H9 (cell line): ENCODE measurements around the gene SEC61A1. TPM values are rescaled to one million over a fixed set of nuclear protein-coding genes. Genes with fewer than 3 reads are reported as not detected.

Source experiments
- DNase-seq: peaks from one replicate; pipeline ENCODE4 v3.0.0-alpha.2; 2017
- H2AFZ ChIP-seq: one replicate; pipeline ENCODE4 v1.6.1; 2013; ENCODE audit warnings: mild to moderate bottlenecking, low read length, control low read depth, moderate library complexity
- H2AK5ac ChIP-seq: 2 replicates; pipeline ENCODE4 v1.6.1; 2013; ENCODE audit warnings: low read length, control low read depth, mixed read lengths; ENCODE audit not compliant: insufficient read length
- H2BK120ac ChIP-seq: one replicate; pipeline ENCODE4 v1.6.1; 2013; ENCODE audit warnings: low read depth, mild to moderate bottlenecking, low read length, control low read depth, inconsistent platforms; ENCODE audit not compliant: poor library complexity, severe bottlenecking
- H2BK12ac ChIP-seq: 2 replicates; pipeline ENCODE4 v1.6.1; 2013; ENCODE audit warnings: low read length, control low read depth, mixed read lengths, low read depth; ENCODE audit not compliant: insufficient read length
- H2BK15ac ChIP-seq: 2 replicates; pipeline ENCODE4 v1.6.1; 2013; ENCODE audit warnings: low read depth, low read length, control low read depth
- H2BK20ac ChIP-seq: one replicate; pipeline ENCODE4 v1.6.1; 2013; ENCODE audit warnings: low read depth, mild to moderate bottlenecking, low read length, control low read depth, inconsistent platforms; ENCODE audit not compliant: poor library complexity, severe bottlenecking
- H2BK5ac ChIP-seq: 2 replicates; pipeline ENCODE4 v1.6.1; 2013; ENCODE audit warnings: low read length, control low read depth, mixed read lengths; ENCODE audit not compliant: insufficient read length
- H3K14ac ChIP-seq: 2 replicates; pipeline ENCODE4 v1.6.1; 2013; ENCODE audit warnings: low read length, control low read depth; ENCODE audit not compliant: insufficient read depth
- H3K18ac ChIP-seq: 2 replicates; pipeline ENCODE4 v1.6.1; 2013; ENCODE audit warnings: low read depth, mild to moderate bottlenecking, mixed read lengths, low read length, control low read depth; ENCODE audit not compliant: insufficient read length
- H3K23ac ChIP-seq: 2 replicates; pipeline ENCODE4 v1.6.1; 2013; ENCODE audit warnings: low read length, control low read depth, mixed read lengths, low read depth; ENCODE audit not compliant: insufficient read length
- H3K23me2 ChIP-seq: 2 replicates; pipeline ENCODE4 v1.6.1; 2013; ENCODE audit warnings: low read depth, mild to moderate bottlenecking, mixed read lengths, low read length, control low read depth; ENCODE audit not compliant: insufficient read length, poor library complexity, severe bottlenecking
- H3K27ac ChIP-seq: 2 replicates; pipeline ENCODE4 v1.5.1; 2013; ENCODE audit warnings: low read length, control low read depth, mixed read lengths, low read depth; ENCODE audit not compliant: insufficient read length
- H3K27me3 ChIP-seq: 2 replicates; pipeline ENCODE4 v1.6.1; 2013; ENCODE audit warnings: low read length, control low read depth, inconsistent platforms; ENCODE audit not compliant: insufficient read depth
- H3K4ac ChIP-seq: 2 replicates; pipeline ENCODE4 v1.6.1; 2013; ENCODE audit warnings: low read depth, mild to moderate bottlenecking, control low read depth, inconsistent platforms, low read length, moderate library complexity
- H3K4me1 ChIP-seq: 2 replicates; pipeline ENCODE4 v1.6.1; 2013; ENCODE audit warnings: low read length, control low read depth, inconsistent platforms; ENCODE audit not compliant: insufficient read depth
- H3K4me2 ChIP-seq: 2 replicates; pipeline ENCODE4 v1.6.1; 2013; ENCODE audit warnings: low read length, control low read depth, mixed read lengths; ENCODE audit not compliant: insufficient read length, insufficient read depth
- H3K56ac ChIP-seq: 2 replicates; pipeline ENCODE4 v1.6.1; 2013; ENCODE audit warnings: low read depth, mild to moderate bottlenecking, mixed read lengths, low read length, control low read depth; ENCODE audit not compliant: insufficient read length
- H3K79me1 ChIP-seq: 2 replicates; pipeline ENCODE4 v1.6.1; 2013; ENCODE audit warnings: low read depth, mild to moderate bottlenecking, moderate library complexity, low read length, control low read depth, inconsistent platforms; ENCODE audit not compliant: insufficient read depth, poor library complexity, severe bottlenecking
- H3K79me2 ChIP-seq: 2 replicates; pipeline ENCODE4 v1.6.1; 2013; ENCODE audit warnings: low read length, control low read depth, inconsistent platforms; ENCODE audit not compliant: insufficient read depth
- H3K9ac ChIP-seq: 2 replicates; pipeline ENCODE4 v1.6.1; 2013; ENCODE audit warnings: low read length, control low read depth, mixed read lengths; ENCODE audit not compliant: insufficient read length; ENCODE audit errors: extremely low read depth
- H3K9me3 ChIP-seq: one replicate; pipeline ENCODE4 v1.6.1; 2013; ENCODE audit warnings: low read depth, low read length, inconsistent platforms; ENCODE audit not compliant: control insufficient read depth
- H3T11ph ChIP-seq: one replicate; pipeline ENCODE4 v1.6.1; 2013; ENCODE audit warnings: mild to moderate bottlenecking, low read length, control low read depth, inconsistent platforms
- H4K20me1 ChIP-seq: one replicate; pipeline ENCODE4 v1.6.1; 2013; ENCODE audit not compliant: control insufficient read depth, insufficient read length, insufficient read depth
- H4K5ac ChIP-seq: 2 replicates; pipeline ENCODE4 v1.6.1; 2013; ENCODE audit warnings: low read depth, mild to moderate bottlenecking, mixed read lengths, low read length, control low read depth; ENCODE audit not compliant: insufficient read length
- H4K8ac ChIP-seq: replicated peaks from 2 replicates; pipeline ENCODE4 v1.6.1; 2013; ENCODE audit warnings: low read length, control low read depth, mixed read lengths, low read depth; ENCODE audit not compliant: insufficient read length
- H4K91ac ChIP-seq: 2 replicates; pipeline ENCODE4 v1.6.1; 2013; ENCODE audit warnings: low read depth, mild to moderate bottlenecking, moderate library complexity, mixed read lengths, low read length, control low read depth; ENCODE audit not compliant: insufficient read length
- H3K27ac Mint-ChIP-seq, 3 experiments: 2 replicates in 2 of 3; 3 replicates in 1 of 3; pipeline ENCODE4 v1.8.0; 2020 to 2021; ENCODE audit warnings: mixed read lengths in 3 of 3, mild to moderate bottlenecking in 1 of 3, moderate library complexity in 1 of 3
- H3K27me3 Mint-ChIP-seq: 2 replicates; pipeline ENCODE4 v1.8.0; 2021; ENCODE audit warnings: low read depth, mild to moderate bottlenecking, moderate library complexity, mixed read lengths
- H3K36me3 Mint-ChIP-seq, 3 experiments: 2 replicates in 2 of 3; 3 replicates in 1 of 3; pipeline ENCODE4 v1.8.0; 2020 to 2021; ENCODE audit warnings: low read depth in 3 of 3, mixed read lengths in 3 of 3; ENCODE audit not compliant: insufficient read depth in 1 of 3
- H3K4me1 Mint-ChIP-seq, 2 experiments: 2 replicates each; pipeline ENCODE4 v1.8.0; 2020; ENCODE audit warnings: mixed read lengths in 2 of 2
- H3K4me3 Mint-ChIP-seq, 2 experiments: 2 replicates in 1 of 2; 3 replicates in 1 of 2; pipeline ENCODE4 v1.8.0; 2020 to 2021; ENCODE audit warnings: mild to moderate bottlenecking in 2 of 2, mixed read lengths in 2 of 2, moderate library complexity in 1 of 2
- H3K9me3 Mint-ChIP-seq, 2 experiments: 2 replicates in 1 of 2; 3 replicates in 1 of 2; pipeline ENCODE4 v1.8.0; 2020; ENCODE audit warnings: mild to moderate bottlenecking in 2 of 2, mixed read lengths in 2 of 2, moderate library complexity in 1 of 2
- WGBS: extraction: QIAGEN DNeasy Blood & Tissue Kit; methylation state at CpG from one replicate; pipeline ENCODE4 v1.1.7; 2013; ENCODE audit warnings: missing lambda C conversion rate, low lambda C conversion rate, mixed read lengths; ENCODE audit not compliant: insufficient read length; ENCODE audit errors: extremely low coverage; 5-methylcytosine and 5-hydroxymethylcytosine counted together
- total RNA-seq: library from RNA; stranded (reverse); gene quantifications from 2 replicates; pipeline ENCODE4 v1.2.1, GENCODE V29; 2021
- TF ChIP-seq, protein P1 (sequence below): fragments of 200-600 bp; sonication (generic); conservative IDR thresholded peaks from 3 replicates; pipeline ENCODE4 v1.8.0; 2021; ENCODE audit warnings: antibody characterized with exemption, mild to moderate bottlenecking

SEC61A1 gene
- total RNA-seq, 1 experiment from 2014 or later: 146 TPM

- Mint-ChIP-seq H3K4me3 (no peak overlapping the region), H3K27ac (no peak overlapping the region), H3K27me3 (peaks cover 1% of the 10 kb centered on the region; the same call in 1 of the 2 replicates), H3K9me3 (no peaks in the 10 kb centered on the region), H3K4me1 (no peaks in the 10 kb centered on the region), H3K36me3 (peaks cover 43 to 77% (median 59%) of the 10 kb centered on the region in 3 experiments)
- Histone ChIP-seq H3K27me3 (no peaks in the 10 kb centered on the region), H3T11ph (no peak overlapping the region), H3K23ac (no peak overlapping the region), H4K5ac (no peak overlapping the region), H3K23me2 (no peaks in the 10 kb centered on the region), H3K18ac (no peak overlapping the region), H2BK15ac (no peak overlapping the region), H2BK20ac (no peak overlapping the region), H3K79me2 (no peaks in the 10 kb centered on the region), H2BK12ac (no peak overlapping the region), H4K91ac (no peak overlapping the region), H2AFZ (no peak overlapping the region), H2BK5ac (no peak overlapping the region), H3K4ac (no peak overlapping the region), H3K56ac (no peak overlapping the region), H3K4me2 (no peak overlapping the region), H4K20me1 (no peaks in the 10 kb centered on the region), H3K79me1 (no peaks in the 10 kb centered on the region), H3K14ac (no peak overlapping the region), H2BK120ac (no peak overlapping the region), H2AK5ac (no peak overlapping the region), H3K4me1 (no peaks in the 10 kb centered on the region), H3K9me3 (no peaks in the 10 kb centered on the region), H3K9ac (no peak overlapping the region), H3K27ac (no peak overlapping the region), H4K8ac (no peak overlapping the region)
- no CpG with 5 or more reads among the region's 15 CpGs for WGBS
- DNase-seq: no peak
- TF ChIP-seq, protein P1, sequence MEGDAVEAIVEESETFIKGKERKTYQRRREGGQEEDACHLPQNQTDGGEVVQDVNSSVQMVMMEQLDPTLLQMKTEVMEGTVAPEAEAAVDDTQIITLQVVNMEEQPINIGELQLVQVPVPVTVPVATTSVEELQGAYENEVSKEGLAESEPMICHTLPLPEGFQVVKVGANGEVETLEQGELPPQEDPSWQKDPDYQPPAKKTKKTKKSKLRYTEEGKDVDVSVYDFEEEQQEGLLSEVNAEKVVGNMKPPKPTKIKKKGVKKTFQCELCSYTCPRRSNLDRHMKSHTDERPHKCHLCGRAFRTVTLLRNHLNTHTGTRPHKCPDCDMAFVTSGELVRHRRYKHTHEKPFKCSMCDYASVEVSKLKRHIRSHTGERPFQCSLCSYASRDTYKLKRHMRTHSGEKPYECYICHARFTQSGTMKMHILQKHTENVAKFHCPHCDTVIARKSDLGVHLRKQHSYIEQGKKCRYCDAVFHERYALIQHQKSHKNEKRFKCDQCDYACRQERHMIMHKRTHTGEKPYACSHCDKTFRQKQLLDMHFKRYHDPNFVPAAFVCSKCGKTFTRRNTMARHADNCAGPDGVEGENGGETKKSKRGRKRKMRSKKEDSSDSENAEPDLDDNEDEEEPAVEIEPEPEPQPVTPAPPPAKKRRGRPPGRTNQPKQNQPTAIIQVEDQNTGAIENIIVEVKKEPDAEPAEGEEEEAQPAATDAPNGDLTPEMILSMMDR: no peak
Observed at GRCh38 chr3:128069271-128069670, 17.0 kb downstream of the SEC61A1 start.
